ENCODE data around the gene ADAM12.
A peak's percentile ranks its signal among the peaks of the same experiment; 100 is the strongest.

The ADAM12 gene

DNA sequence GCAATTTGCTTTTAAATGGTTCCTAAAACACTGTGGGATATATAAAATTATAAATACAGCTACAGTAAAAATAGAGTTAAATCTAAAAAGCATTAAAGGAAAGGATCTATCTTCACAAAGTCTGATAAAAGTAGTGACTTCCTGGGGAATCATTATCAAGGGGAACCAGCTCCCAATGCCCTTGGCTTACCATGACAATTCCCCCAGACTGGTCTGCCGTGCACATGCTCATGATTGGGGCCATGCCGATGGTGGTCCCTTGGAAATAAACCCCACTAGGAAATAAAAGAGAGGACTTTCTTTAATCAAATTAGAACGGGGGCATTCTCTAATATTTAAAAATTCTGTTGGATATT, 290.1 kb downstream of the ADAM12 start:
- Histone ChIP-seq H3K4me2 (ENCODE audit: low read length) (no peak overlapping the region), H3K27ac (ENCODE audit: low read length) (no peak overlapping the region), H3K79me2 (ENCODE audit: low read length) (no peaks in the 10 kb centered on the region), H4K20me1 (ENCODE audit: insufficient read depth, low read length) (no peaks in the 10 kb centered on the region), H2AFZ (ENCODE audit: low read depth, low read length) (no peak overlapping the region), H3K36me3 (replicated peaks; ENCODE audit: low read depth, low read length) (no peaks in the 10 kb centered on the region), H3K4me3 (ENCODE audit: low read length) (no peak overlapping the region), H3K4me1 (ENCODE audit: low read length) (peaks cover 30% of the 10 kb centered on the region), H3K9ac (ENCODE audit: low read length) (no peak overlapping the region), H3K27me3 (ENCODE audit: low read depth, low read length) (no peaks in the 10 kb centered on the region), H3K9me3 (ENCODE audit: insufficient read depth, low read length) (no peaks in the 10 kb centered on the region)
- no peak for TF ChIP-seq EZH2phosphoT487 (IDR thresholded peaks at IDR 0.05; ENCODE audit: low read depth)
- TF ChIP-seq, protein P1, sequence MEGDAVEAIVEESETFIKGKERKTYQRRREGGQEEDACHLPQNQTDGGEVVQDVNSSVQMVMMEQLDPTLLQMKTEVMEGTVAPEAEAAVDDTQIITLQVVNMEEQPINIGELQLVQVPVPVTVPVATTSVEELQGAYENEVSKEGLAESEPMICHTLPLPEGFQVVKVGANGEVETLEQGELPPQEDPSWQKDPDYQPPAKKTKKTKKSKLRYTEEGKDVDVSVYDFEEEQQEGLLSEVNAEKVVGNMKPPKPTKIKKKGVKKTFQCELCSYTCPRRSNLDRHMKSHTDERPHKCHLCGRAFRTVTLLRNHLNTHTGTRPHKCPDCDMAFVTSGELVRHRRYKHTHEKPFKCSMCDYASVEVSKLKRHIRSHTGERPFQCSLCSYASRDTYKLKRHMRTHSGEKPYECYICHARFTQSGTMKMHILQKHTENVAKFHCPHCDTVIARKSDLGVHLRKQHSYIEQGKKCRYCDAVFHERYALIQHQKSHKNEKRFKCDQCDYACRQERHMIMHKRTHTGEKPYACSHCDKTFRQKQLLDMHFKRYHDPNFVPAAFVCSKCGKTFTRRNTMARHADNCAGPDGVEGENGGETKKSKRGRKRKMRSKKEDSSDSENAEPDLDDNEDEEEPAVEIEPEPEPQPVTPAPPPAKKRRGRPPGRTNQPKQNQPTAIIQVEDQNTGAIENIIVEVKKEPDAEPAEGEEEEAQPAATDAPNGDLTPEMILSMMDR (IDR thresholded peaks at IDR 0.05; ENCODE audit: low read depth, low read length): no peak

DNA sequence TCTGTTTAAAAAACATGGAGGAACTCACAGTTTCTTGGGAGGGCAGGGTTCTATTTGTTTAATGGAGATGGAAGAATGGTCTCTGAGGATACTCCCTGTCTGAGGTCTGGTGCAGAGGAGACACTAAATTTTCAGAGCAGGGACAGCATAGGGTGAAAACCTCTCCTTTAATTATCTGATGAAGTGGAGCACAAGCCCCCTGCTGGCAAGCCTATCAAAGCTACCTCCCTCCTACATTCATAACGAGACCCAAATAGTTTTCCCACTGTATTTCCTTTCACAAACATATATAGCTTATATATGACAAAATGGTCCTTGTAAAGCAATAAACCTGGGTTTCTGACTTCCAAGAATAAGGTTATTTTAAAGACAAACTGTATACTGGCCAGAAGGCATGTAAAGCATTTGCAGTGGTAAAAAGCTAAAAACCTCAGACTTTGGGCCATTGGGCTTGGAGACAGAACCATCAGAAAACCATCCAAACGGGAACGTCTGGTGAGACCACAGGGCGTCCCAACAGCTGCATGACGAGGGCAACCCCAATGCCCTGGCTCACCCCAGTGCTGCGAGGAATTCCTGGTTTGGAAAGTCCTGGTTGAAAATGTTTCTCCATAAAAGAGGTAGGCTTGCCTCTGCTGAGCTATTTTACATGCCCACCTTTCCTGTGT, 290.6 kb downstream of the ADAM12 start:
- Histone ChIP-seq H2AFZ (ENCODE audit: low read depth, low read length) (peak overlapping the region; percentile 62), H3K4me2 (ENCODE audit: low read length) (peak overlapping the region; percentile 32; the same call in 1 of the 2 replicates), H3K36me3 (replicated peaks; ENCODE audit: low read depth, low read length) (no peaks in the 10 kb centered on the region), H4K20me1 (ENCODE audit: insufficient read depth, low read length) (no peaks in the 10 kb centered on the region), H3K27ac (ENCODE audit: low read length) (peak overlapping the region; percentile 11; the same call in 1 of the 2 replicates), H3K4me3 (ENCODE audit: low read length) (no peak overlapping the region), H3K79me2 (ENCODE audit: low read length) (no peaks in the 10 kb centered on the region), H3K9me3 (ENCODE audit: insufficient read depth, low read length) (no peaks in the 10 kb centered on the region), H3K4me1 (ENCODE audit: low read length) (peaks cover 30% of the 10 kb centered on the region), H3K27me3 (ENCODE audit: low read depth, low read length) (no peaks in the 10 kb centered on the region), H3K9ac (ENCODE audit: low read length) (no peak overlapping the region)
- TF ChIP-seq EZH2phosphoT487 (IDR thresholded peaks at IDR 0.05; ENCODE audit: low read depth): no peak
- TF ChIP-seq, protein P1 (IDR thresholded peaks at IDR 0.05; ENCODE audit: low read depth, low read length): peak; percentile 33; the same call in 1 of the 2 replicates

DNA sequence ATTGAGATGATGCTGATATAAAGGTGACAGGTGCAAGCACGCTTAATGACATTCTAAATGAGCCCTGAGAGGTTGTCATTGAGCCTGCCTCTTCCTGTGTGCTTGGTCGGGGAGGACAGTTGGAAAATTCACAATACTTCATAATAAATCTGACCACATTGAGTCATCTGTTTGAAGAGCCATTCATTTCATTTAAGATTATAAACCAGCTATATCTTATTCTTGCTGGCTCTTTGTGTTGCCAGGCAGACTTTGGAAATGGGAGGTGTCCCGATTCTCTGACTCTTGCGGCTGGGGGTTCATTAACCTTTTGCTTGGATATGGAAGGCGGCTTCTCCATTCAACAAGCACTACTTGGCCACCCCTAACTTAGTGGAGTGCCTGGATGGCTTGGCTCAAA, 293.7 kb downstream of the ADAM12 start:
- no peak overlapping the region for H3K27ac ChIP-seq (ENCODE audit: low read length)
- no peaks in the 10 kb centered on the region for H3K9me3 ChIP-seq (ENCODE audit: insufficient read depth, low read length)
- no peak overlapping the region for H3K4me3 ChIP-seq (ENCODE audit: low read length)
- no peak overlapping the region for H3K4me2 ChIP-seq (ENCODE audit: low read length)
- peaks cover 14% of the 10 kb centered on the region for H3K4me1 ChIP-seq (ENCODE audit: low read length)
- TF ChIP-seq EZH2phosphoT487 (IDR thresholded peaks at IDR 0.05; ENCODE audit: low read depth): no peak
- TF ChIP-seq, protein P1 (IDR thresholded peaks at IDR 0.05; ENCODE audit: low read depth, low read length): no peak
- no peaks in the 10 kb centered on the region for H3K36me3 ChIP-seq (replicated peaks; ENCODE audit: low read depth, low read length)
- no peaks in the 10 kb centered on the region for H3K27me3 ChIP-seq (ENCODE audit: low read depth, low read length)
- H3K79me2 ChIP-seq (ENCODE audit: low read length): no peaks in the 10 kb centered on the region
- no peaks in the 10 kb centered on the region for H4K20me1 ChIP-seq (ENCODE audit: insufficient read depth, low read length)
- H2AFZ ChIP-seq (ENCODE audit: low read depth, low read length): no peak overlapping the region
- H3K9ac ChIP-seq (ENCODE audit: low read length): no peak overlapping the region

DNA sequence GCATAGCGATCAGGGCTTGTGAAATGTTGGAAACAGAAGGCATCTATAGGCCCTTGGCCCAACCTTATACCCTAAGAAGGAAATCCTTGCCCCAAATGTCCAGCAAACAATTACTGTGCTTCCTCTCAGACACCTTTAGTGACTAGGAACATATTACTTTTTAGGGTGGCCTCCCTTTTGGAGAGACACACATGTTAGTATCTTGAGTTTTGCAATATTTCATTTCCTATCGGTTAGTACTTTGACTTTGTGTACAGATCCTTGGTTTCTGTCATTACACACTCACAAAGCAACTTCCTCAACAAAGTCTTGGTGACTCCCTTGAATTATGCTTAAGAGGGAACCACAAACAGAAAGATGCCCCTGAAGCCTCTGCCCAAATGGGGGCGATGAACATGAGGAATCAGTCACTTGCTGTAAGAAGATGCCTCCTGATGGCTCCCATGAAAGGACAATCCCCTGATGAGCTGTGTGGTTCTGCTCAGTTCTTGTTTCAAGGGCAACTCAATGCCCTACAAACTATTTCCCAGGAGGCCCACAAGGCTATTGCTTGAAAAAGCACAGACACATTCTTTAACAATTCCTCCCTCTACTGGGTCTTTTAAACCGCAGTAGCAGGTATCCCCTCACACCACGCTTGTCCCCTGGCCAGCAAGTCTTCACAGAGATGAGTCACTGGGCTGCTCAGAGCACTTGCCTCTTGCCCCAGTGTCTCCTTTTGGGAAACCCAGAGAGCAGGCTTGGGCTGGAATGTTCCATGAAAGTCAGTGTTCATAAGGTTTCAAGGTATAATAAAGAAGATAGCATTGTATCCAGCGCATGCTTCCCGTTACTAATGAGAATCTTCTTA, 295.7 kb downstream of the ADAM12 start:
- TF ChIP-seq EZH2phosphoT487 (IDR thresholded peaks at IDR 0.05; ENCODE audit: low read depth): no peak
- TF ChIP-seq, protein P1 (IDR thresholded peaks at IDR 0.05; ENCODE audit: low read depth, low read length): no peak
- H4K20me1 ChIP-seq (ENCODE audit: insufficient read depth, low read length): no peaks in the 10 kb centered on the region
- H3K4me1 ChIP-seq (ENCODE audit: low read length): peaks cover 11% of the 10 kb centered on the region
- no peaks in the 10 kb centered on the region for H3K79me2 ChIP-seq (ENCODE audit: low read length)
- H3K36me3 ChIP-seq (replicated peaks; ENCODE audit: low read depth, low read length): no peaks in the 10 kb centered on the region
- no peak overlapping the region for H3K4me3 ChIP-seq (ENCODE audit: low read length)
- H3K4me2 ChIP-seq (ENCODE audit: low read length): no peak overlapping the region
- no peaks in the 10 kb centered on the region for H3K9me3 ChIP-seq (ENCODE audit: insufficient read depth, low read length)
- H3K9ac ChIP-seq (ENCODE audit: low read length): no peak overlapping the region
- H2AFZ ChIP-seq (ENCODE audit: low read depth, low read length): no peak overlapping the region
- no peak overlapping the region for H3K27ac ChIP-seq (ENCODE audit: low read length)
- H3K27me3 ChIP-seq (ENCODE audit: low read depth, low read length): no peaks in the 10 kb centered on the region

Measured in OCI-LY3 (cell line).